Mesenchymal stem cell (in vitro differentiated cells and primary cell): ENCODE measurements around the gene MYO5B.

Experiments
- DNase-seq: peaks from one replicate; pipeline ENCODE4 v3.0.0-alpha.2; 2013
- H2AFZ ChIP-seq: one replicate; pipeline ENCODE4 v1.6.1; 2013; ENCODE audit warnings: low read depth, mild to moderate bottlenecking, control low read depth, inconsistent platforms, low read length, moderate library complexity
- H2AK5ac ChIP-seq: 2 replicates; pipeline ENCODE4 v1.6.1; 2013; ENCODE audit warnings: low read length, moderate library complexity, mild to moderate bottlenecking, inconsistent platforms; ENCODE audit not compliant: severe bottlenecking
- H2BK120ac ChIP-seq: one replicate; pipeline ENCODE4 v1.6.1; 2013; ENCODE audit warnings: low read depth, mild to moderate bottlenecking, inconsistent platforms, low read length, moderate library complexity
- H2BK12ac ChIP-seq, 2 experiments: one replicate each; pipeline ENCODE4 v1.6.1; 2013; ENCODE audit warnings: inconsistent platforms in 2 of 2, low read length in 2 of 2, mild to moderate bottlenecking in 2 of 2, moderate library complexity in 2 of 2, control low read depth in 1 of 2
- H2BK15ac ChIP-seq: one replicate; pipeline ENCODE4 v1.6.1; 2013; ENCODE audit warnings: mild to moderate bottlenecking, low read depth, inconsistent platforms; ENCODE audit not compliant: poor library complexity, severe bottlenecking
- H2BK5ac ChIP-seq: 2 replicates; pipeline ENCODE4 v1.6.1; 2013; ENCODE audit warnings: low read depth, mild to moderate bottlenecking, low read length, control low read depth, inconsistent platforms; ENCODE audit not compliant: poor library complexity, severe bottlenecking
- H3K14ac ChIP-seq, 2 experiments: one replicate each; pipeline ENCODE4 v1.6.1; 2013; ENCODE audit warnings: inconsistent platforms in 2 of 2, low read length in 2 of 2, control low read depth in 1 of 2, mild to moderate bottlenecking in 1 of 2, moderate library complexity in 1 of 2
- H3K18ac ChIP-seq, 2 experiments: one replicate each; pipeline ENCODE4 v1.6.1; 2013; ENCODE audit warnings: inconsistent platforms in 2 of 2, low read length in 2 of 2, control low read depth in 1 of 2, low read depth in 1 of 2, mild to moderate bottlenecking in 1 of 2
- H3K23ac ChIP-seq, 2 experiments: one replicate each; pipeline ENCODE4 v1.6.1; 2013; ENCODE audit warnings: inconsistent platforms in 2 of 2, low read length in 2 of 2, mild to moderate bottlenecking in 2 of 2, moderate library complexity in 2 of 2, control low read depth in 1 of 2
- H3K27ac ChIP-seq: 2 replicates; pipeline ENCODE4 v1.5.1; 2013; ENCODE audit warnings: mild to moderate bottlenecking, moderate library complexity, low read length, control low read depth, inconsistent platforms; ENCODE audit not compliant: poor library complexity, severe bottlenecking
- H3K27me3 ChIP-seq, 2 experiments: 2 replicates each; pipeline versions ENCODE4 v1.6.1 to v1.7.0; 2013; ENCODE audit warnings: low read length in 2 of 2, mild to moderate bottlenecking in 2 of 2, moderate library complexity in 2 of 2, control low read depth in 1 of 2, inconsistent platforms in 1 of 2; ENCODE audit not compliant: control insufficient read depth in 1 of 2, insufficient read depth in 1 of 2
- H3K36me3 ChIP-seq, 2 experiments: 2 replicates each; pipeline versions ENCODE4 v1.6.1 to v1.7.0; 2013; ENCODE audit warnings: low read length in 2 of 2, control low read depth in 1 of 2, inconsistent platforms in 1 of 2, low read depth in 1 of 2, mild to moderate bottlenecking in 1 of 2; ENCODE audit not compliant: insufficient read depth in 2 of 2, control insufficient read depth in 1 of 2
- H3K4ac ChIP-seq, 2 experiments: one replicate each; pipeline ENCODE4 v1.6.1; 2013; ENCODE audit warnings: inconsistent platforms in 2 of 2, low read length in 2 of 2, mild to moderate bottlenecking in 2 of 2, moderate library complexity in 2 of 2, control low read depth in 1 of 2, low read depth in 1 of 2
- H3K4me1 ChIP-seq: 2 replicates; pipeline ENCODE4 v1.6.1; 2013; ENCODE audit warnings: low read depth, low read length, control low read depth; ENCODE audit not compliant: control insufficient read depth, insufficient read depth
- H3K4me2 ChIP-seq: 2 replicates; pipeline ENCODE4 v1.6.1; 2013; ENCODE audit warnings: low read length, mild to moderate bottlenecking, inconsistent platforms; ENCODE audit not compliant: poor library complexity, severe bottlenecking
- H3K4me3 ChIP-seq, 2 experiments: 2 replicates each; pipeline versions ENCODE4 v1.5.1 to v1.7.0; 2013; ENCODE audit warnings: low read length in 2 of 2, mild to moderate bottlenecking in 2 of 2, control low read depth in 1 of 2, low read depth in 1 of 2; ENCODE audit not compliant: insufficient read depth in 1 of 2
- H3K79me1 ChIP-seq: replicated peaks from 2 replicates; pipeline ENCODE4 v1.6.1; 2013; ENCODE audit warnings: mild to moderate bottlenecking, control low read depth, low read length, inconsistent platforms; ENCODE audit not compliant: poor library complexity, severe bottlenecking
- H3K9ac ChIP-seq: 2 replicates; pipeline ENCODE4 v1.7.0; 2013; ENCODE audit warnings: mild to moderate bottlenecking, low read length, moderate library complexity
- H3K9me3 ChIP-seq: 2 replicates; pipeline ENCODE4 v1.7.0; 2013; ENCODE audit warnings: mild to moderate bottlenecking, low read length; ENCODE audit not compliant: control insufficient read depth
- H4K8ac ChIP-seq: one replicate; pipeline ENCODE4 v1.6.1; 2013; ENCODE audit warnings: inconsistent platforms, mild to moderate bottlenecking, low read length, moderate library complexity
- H4K91ac ChIP-seq: one replicate; pipeline ENCODE4 v1.6.1; 2013; ENCODE audit warnings: mild to moderate bottlenecking, low read length, inconsistent platforms
- WGBS: methylation state at CpG from one replicate; pipeline ENCODE4 v1.1.7; 2013; ENCODE audit warnings: mixed read lengths; 5-methylcytosine and 5-hydroxymethylcytosine counted together

The MYO5B gene

DNA sequence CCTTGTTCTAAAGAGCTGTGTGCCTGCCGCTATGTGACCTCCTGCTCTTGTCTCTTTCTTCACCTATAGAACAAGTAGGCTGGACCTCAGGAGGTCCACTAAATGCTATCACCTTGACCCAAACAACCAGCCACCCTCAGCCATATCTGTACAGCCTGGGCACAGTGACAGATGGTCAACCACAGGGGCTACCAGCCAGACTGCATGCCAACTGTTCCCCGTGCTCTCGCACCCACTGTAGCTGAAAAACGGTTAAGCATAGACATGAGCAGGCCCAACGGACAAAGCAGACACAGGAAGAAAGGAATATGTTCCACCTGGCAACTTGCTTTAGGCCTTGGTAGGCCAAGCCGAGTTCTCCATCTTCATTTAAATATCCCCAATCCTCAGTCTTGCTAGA is 338.5 kb downstream of the MYO5B start:
- no peaks in the 10 kb centered on the region for H3K79me1 ChIP-seq
- H3K27ac ChIP-seq: no peak overlapping the region
- peaks cover 0 to 10% of the 10 kb centered on the region in 2 experiments for H3K27me3 ChIP-seq
- H3K23ac ChIP-seq: no peak overlapping the region
- no peak overlapping the region for H4K91ac ChIP-seq
- H2BK15ac ChIP-seq: no peak overlapping the region
- no peaks in the 10 kb centered on the region for H3K9me3 ChIP-seq
- no peak overlapping the region for H3K4me3 ChIP-seq
- no peak overlapping the region for H4K8ac ChIP-seq
- no peak overlapping the region for H2BK120ac ChIP-seq
- no peaks in the 10 kb centered on the region for H3K36me3 ChIP-seq
- peaks cover 18% of the 10 kb centered on the region for H3K4me1 ChIP-seq
- no peak overlapping the region for H2AFZ ChIP-seq
- no peak overlapping the region for H2BK5ac ChIP-seq
- H3K14ac ChIP-seq: no peak overlapping the region
- no peak overlapping the region for H3K4me2 ChIP-seq
- H3K4ac ChIP-seq: no peak overlapping the region
- no peak overlapping the region for H3K18ac ChIP-seq
- WGBS: 98% methylated on average over 5 of the region's 6 CpGs
- H2AK5ac ChIP-seq: no peak overlapping the region
- no peak overlapping the region for H2BK12ac ChIP-seq
- DNase-seq: no peak
- no peak overlapping the region for H3K9ac ChIP-seq

DNA sequence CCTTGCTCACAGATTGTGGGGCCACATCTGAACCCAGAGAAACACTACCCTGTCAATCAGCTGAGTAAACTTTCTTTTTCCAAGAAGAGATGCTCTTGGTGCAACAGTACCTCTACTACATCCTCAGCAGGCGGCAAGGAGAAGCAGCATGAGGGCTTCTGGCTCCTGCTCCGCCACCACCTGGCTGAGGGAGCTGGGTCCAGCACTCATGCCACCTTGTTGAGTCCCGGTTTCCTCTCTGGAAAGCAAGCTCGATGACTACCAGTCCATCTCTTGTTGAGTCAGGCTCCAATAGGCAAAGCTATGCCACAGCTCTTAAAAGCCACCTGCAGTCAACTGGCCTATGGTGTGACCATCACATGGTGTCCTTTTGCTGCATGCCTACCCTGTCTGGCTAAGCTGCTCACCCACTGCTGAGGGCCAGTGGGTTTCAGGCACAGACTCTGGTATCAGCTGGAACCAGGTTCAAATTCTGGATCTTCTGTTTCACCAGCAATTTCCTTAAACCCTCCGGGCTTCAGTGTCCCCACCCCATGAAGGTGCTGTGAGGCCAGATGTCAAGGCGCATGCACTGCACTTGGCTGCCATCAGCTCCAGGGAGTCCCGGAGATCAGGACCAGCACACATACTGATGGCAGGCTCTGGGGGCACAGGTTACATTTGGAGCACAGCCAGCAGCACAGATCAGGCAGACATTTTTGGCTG is 339.1 kb downstream of the MYO5B start:
- WGBS: 81% methylated on average over 7 of the region's 7 CpGs
- no peak overlapping the region for H3K9ac ChIP-seq
- no peak overlapping the region for H2BK120ac ChIP-seq
- no peak overlapping the region for H3K4me2 ChIP-seq
- peak overlapping the region; percentile 12 for H2AK5ac ChIP-seq
- no peak overlapping the region for H3K14ac ChIP-seq
- no peak overlapping the region for H3K4me3 ChIP-seq
- no peak overlapping the region for H2AFZ ChIP-seq
- no peak overlapping the region for H3K18ac ChIP-seq
- no peaks in the 10 kb centered on the region for H3K9me3 ChIP-seq
- H3K23ac ChIP-seq: no peak overlapping the region
- no peak overlapping the region for H4K8ac ChIP-seq
- peaks cover 18% of the 10 kb centered on the region for H3K4me1 ChIP-seq
- H2BK5ac ChIP-seq: no peak overlapping the region
- DNase-seq: no peak
- no peaks in the 10 kb centered on the region for H3K79me1 ChIP-seq
- no peak overlapping the region for H3K27ac ChIP-seq
- no peak overlapping the region for H4K91ac ChIP-seq
- H3K27me3 ChIP-seq: peaks cover 0 to 14% of the 10 kb centered on the region in 2 experiments
- no peak overlapping the region for H2BK12ac ChIP-seq
- no peak overlapping the region for H2BK15ac ChIP-seq
- H3K36me3 ChIP-seq: no peaks in the 10 kb centered on the region
- H3K4ac ChIP-seq: no peak overlapping the region

DNA sequence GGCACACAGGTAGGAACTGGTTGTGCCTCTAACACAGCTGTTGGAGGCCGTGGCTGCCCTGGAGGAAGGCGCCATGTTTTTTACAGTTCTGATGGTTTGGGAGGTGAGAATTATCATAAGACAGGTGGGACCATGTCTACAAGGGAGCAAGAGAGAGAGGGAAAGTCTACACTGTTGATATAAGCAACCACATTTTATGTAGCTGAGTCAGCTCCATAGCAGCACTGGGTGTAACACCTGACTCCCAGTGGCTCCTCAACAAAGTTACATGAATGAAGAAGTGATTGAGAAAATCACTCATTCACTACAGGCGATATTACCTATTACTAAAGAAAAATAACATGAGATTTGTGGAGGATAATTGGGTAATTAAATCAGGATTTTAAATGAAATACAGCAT is 340.3 kb downstream of the MYO5B start:
- Histone ChIP-seq H3K14ac (no peak overlapping the region), H3K4me3 (no peak overlapping the region), H2BK120ac (no peak overlapping the region), H2BK15ac (no peak overlapping the region), H3K23ac (no peak overlapping the region), H3K18ac (no peak overlapping the region), H4K8ac (no peak overlapping the region), H3K27me3 (peaks cover 0 to 15% of the 10 kb centered on the region in 2 experiments), H2BK12ac (no peak overlapping the region), H4K91ac (no peak overlapping the region), H3K4ac (no peak overlapping the region), H3K4me1 (peaks cover 23% of the 10 kb centered on the region), H3K9ac (no peak overlapping the region), H2AK5ac (no peak overlapping the region), H3K9me3 (no peaks in the 10 kb centered on the region), H3K27ac (no peak overlapping the region), H2AFZ (no peak overlapping the region), H3K36me3 (no peaks in the 10 kb centered on the region), H3K79me1 (no peaks in the 10 kb centered on the region), H2BK5ac (no peak overlapping the region), H3K4me2 (no peak overlapping the region)
- DNase-seq: no peak
- 97% methylated on average over 2 of the region's 3 CpGs for WGBS

DNA sequence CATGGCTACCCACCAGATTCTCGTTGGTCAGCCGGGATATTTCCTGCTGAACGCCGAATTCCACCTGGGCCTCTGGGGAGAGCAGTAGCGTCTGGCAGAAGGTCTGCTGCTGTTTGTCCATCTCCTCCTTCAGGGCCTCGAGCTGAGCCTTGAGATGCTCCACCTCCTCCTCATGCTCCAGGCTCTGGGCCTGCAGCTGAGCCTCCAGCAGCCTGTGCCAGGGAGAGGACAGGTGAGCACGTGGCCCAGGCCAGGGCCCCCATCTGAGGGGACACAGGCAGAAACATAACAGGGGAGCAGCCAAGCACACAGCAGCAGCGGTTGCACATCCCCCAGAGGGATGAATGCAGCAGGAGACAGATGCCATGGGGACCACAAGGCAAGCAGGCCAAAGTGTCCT is 341.5 kb downstream of the MYO5B start:
- H3K23ac ChIP-seq: no peak overlapping the region
- no peak overlapping the region for H3K4ac ChIP-seq
- H3K4me3 ChIP-seq: no peak overlapping the region
- no peak overlapping the region for H2BK15ac ChIP-seq
- H2BK12ac ChIP-seq: no peak overlapping the region
- 84% methylated on average over 8 of the region's 8 CpGs for WGBS
- no peak overlapping the region for H3K9ac ChIP-seq
- no peaks in the 10 kb centered on the region for H3K9me3 ChIP-seq
- no peak overlapping the region for H2BK120ac ChIP-seq
- DNase-seq: no peak
- no peak overlapping the region for H3K18ac ChIP-seq
- H3K4me2 ChIP-seq: no peak overlapping the region
- H4K91ac ChIP-seq: no peak overlapping the region
- no peaks in the 10 kb centered on the region for H3K79me1 ChIP-seq
- H3K4me1 ChIP-seq: peaks cover 25% of the 10 kb centered on the region
- no peak overlapping the region for H4K8ac ChIP-seq
- no peaks in the 10 kb centered on the region for H3K36me3 ChIP-seq
- no peak overlapping the region for H3K27ac ChIP-seq
- H2AFZ ChIP-seq: no peak overlapping the region
- no peak overlapping the region for H2AK5ac ChIP-seq
- no peak overlapping the region for H3K14ac ChIP-seq
- no peak overlapping the region for H2BK5ac ChIP-seq
- peaks cover 0 to 22% of the 10 kb centered on the region in 2 experiments for H3K27me3 ChIP-seq
